Measurements from ENCODE around the gene NEUROD2. TPM values are rescaled to one million over a fixed set of nuclear protein-coding genes. Genes with fewer than 3 reads are reported as not detected.
A peak's percentile ranks its signal among the peaks of the same experiment; 100 is the strongest.

The NEUROD2 gene
- polyA plus RNA-seq, 1 donor from 2014 or later = not detected

- TF ChIP-seq RAD21 (conservative IDR thresholded peaks at IDR 0.05) (peak; percentile 91), CTCF (IDR thresholded peaks at IDR 0.05; ENCODE audit: poor library complexity, severe bottlenecking) (peak; percentile 100), REST (IDR thresholded peaks at IDR 0.05; ENCODE audit: borderline replicate concordance) (no peak), TAF1 (IDR thresholded peaks at IDR 0.05; ENCODE audit: low read depth) (no peak), SMC3 (conservative IDR thresholded peaks at IDR 0.05; ENCODE audit: poor library complexity) (peak; percentile 95), EZH2 (IDR thresholded peaks at IDR 0.05; ENCODE audit: borderline replicate concordance, insufficient read depth, low read length, poor library complexity, severe bottlenecking) (no peak), EP300 (conservative IDR thresholded peaks at IDR 0.05; ENCODE audit: poor library complexity, severe bottlenecking) (no peak), MXI1 (conservative IDR thresholded peaks at IDR 0.05; ENCODE audit: poor library complexity, severe bottlenecking) (peak; percentile 22), POLR2AphosphoS5 (IDR thresholded peaks at IDR 0.05) (no peak)
- no peak overlapping the region for H3K27ac ChIP-seq (ENCODE audit: low read length)
- no peaks in the 10 kb centered on the region for H3K36me3 ChIP-seq (ENCODE audit: insufficient read depth, low read length)
- peaks cover 53% of the 10 kb centered on the region for H3K27me3 ChIP-seq (ENCODE audit: insufficient read depth, low read depth, low read length)
- H4K20me1 ChIP-seq (ENCODE audit: insufficient read depth) = no peaks in the 10 kb centered on the region
- no peak overlapping the region for H3K4me2 ChIP-seq (ENCODE audit: low read length)
- H3K9ac ChIP-seq (ENCODE audit: low read length) = peak overlapping the region; percentile 34
- peak overlapping the region; percentile 36 for H3K4me3 ChIP-seq (ENCODE audit: low read length)
- H3K9me2 ChIP-seq (ENCODE audit: insufficient read depth, low read length) = no peaks in the 10 kb centered on the region
- no peaks in the 10 kb centered on the region for H3F3A ChIP-seq (ENCODE audit: insufficient read depth, low read length, poor library complexity, severe bottlenecking)
- H3K9me3 ChIP-seq (ENCODE audit: low read length) = no peaks in the 10 kb centered on the region
- no peak overlapping the region for H2AFZ ChIP-seq (ENCODE audit: low read depth, low read length)
- no peaks in the 10 kb centered on the region for H3K79me2 ChIP-seq (replicated peaks; ENCODE audit: insufficient read depth, low read length)
These were observed 14.0 kb upstream of the NEUROD2 start for GRCh38 chr17:39621523-39622379.

GRCh38 chr17:39619786-39620101, 12.0 kb upstream of the NEUROD2 start:
- H3K9me3 ChIP-seq (ENCODE audit: low read length) = no peaks in the 10 kb centered on the region
- no peaks in the 10 kb centered on the region for H3F3A ChIP-seq (ENCODE audit: insufficient read depth, low read length, poor library complexity, severe bottlenecking)
- no peak overlapping the region for H3K27ac ChIP-seq (ENCODE audit: low read length)
- no peaks in the 10 kb centered on the region for H3K79me2 ChIP-seq (replicated peaks; ENCODE audit: insufficient read depth, low read length)
- H3K36me3 ChIP-seq (ENCODE audit: insufficient read depth, low read length) = no peaks in the 10 kb centered on the region
- no peaks in the 10 kb centered on the region for H3K9me2 ChIP-seq (ENCODE audit: insufficient read depth, low read length)
- H3K27me3 ChIP-seq (ENCODE audit: insufficient read depth, low read depth, low read length) = peaks cover 53% of the 10 kb centered on the region
- no peak overlapping the region for H3K4me3 ChIP-seq (ENCODE audit: low read length)
- TF ChIP-seq REST (IDR thresholded peaks at IDR 0.05; ENCODE audit: borderline replicate concordance) (no peak), RAD21 (conservative IDR thresholded peaks at IDR 0.05) (no peak), TAF1 (IDR thresholded peaks at IDR 0.05; ENCODE audit: low read depth) (no peak), CTCF (IDR thresholded peaks at IDR 0.05; ENCODE audit: poor library complexity, severe bottlenecking) (no peak), EP300 (conservative IDR thresholded peaks at IDR 0.05; ENCODE audit: poor library complexity, severe bottlenecking) (no peak), POLR2AphosphoS5 (IDR thresholded peaks at IDR 0.05) (no peak), SMC3 (conservative IDR thresholded peaks at IDR 0.05; ENCODE audit: poor library complexity) (no peak), EZH2 (IDR thresholded peaks at IDR 0.05; ENCODE audit: borderline replicate concordance, insufficient read depth, low read length, poor library complexity, severe bottlenecking) (no peak), MXI1 (conservative IDR thresholded peaks at IDR 0.05; ENCODE audit: poor library complexity, severe bottlenecking) (no peak)
- H4K20me1 ChIP-seq (ENCODE audit: insufficient read depth) = no peaks in the 10 kb centered on the region
- no peak overlapping the region for H2AFZ ChIP-seq (ENCODE audit: low read depth, low read length)
- no peak overlapping the region for H3K4me2 ChIP-seq (ENCODE audit: low read length)
- no peak overlapping the region for H3K9ac ChIP-seq (ENCODE audit: low read length)

All from neural cell (in vitro differentiated cells).